HepG2 (cell line): ENCODE results near the gene SFTA2.

ENCODE experiments used
- ATF7 ChIP-seq, 2 experiments: fragments of 450-650 bp in 1 of 2; sonication (generic) in 1 of 2; formaldehyde crosslinking in 1 of 2; IDR thresholded peaks; 2 replicates each; pipeline versions ENCODE4 v1.4.0 to v1.6.1; 2016 to 2020; ENCODE audit warnings: antibody characterized with exemption in 1 of 2, mild to moderate bottlenecking in 1 of 2, missing genetic modification reagents in 1 of 2
- NFIC ChIP-seq: IDR thresholded peaks from 2 replicates; pipeline ENCODE4 v1.6.1; 2012; ENCODE audit warnings: mild to moderate bottlenecking, low read length, inconsistent platforms
- NFKB2 ChIP-seq: sonication (generic); formaldehyde crosslinking; IDR thresholded peaks from 2 replicates; pipeline ENCODE4 v1.4.0; 2020; ENCODE audit warnings: missing genetic modification reagents, borderline replicate concordance
- POLR2A ChIP-seq, 2 experiments: IDR thresholded peaks; 2 replicates each; pipeline ENCODE4 v1.6.1; 2011; ENCODE audit warnings: low read depth in 2 of 2, low read length in 2 of 2, mild to moderate bottlenecking in 1 of 2, moderate library complexity in 1 of 2; ENCODE audit not compliant: insufficient read depth in 1 of 2
- SMAD3 ChIP-seq: sonication (generic); formaldehyde crosslinking; IDR thresholded peaks from 2 replicates; pipeline ENCODE4 v1.4.0; 2020; ENCODE audit warnings: missing genetic modification reagents
- TRIM24 ChIP-seq: sonication (generic); formaldehyde crosslinking; IDR thresholded peaks from 2 replicates; pipeline ENCODE4 v1.8.0; 2022; ENCODE audit warnings: mild to moderate bottlenecking, missing genetic modification reagents
- ZNF281 ChIP-seq: sonication (generic); formaldehyde crosslinking; IDR thresholded peaks from 2 replicates; pipeline ENCODE4 v1.4.0; 2020; ENCODE audit warnings: missing genetic modification reagents, borderline replicate concordance

GRCh38 chr6:30891450-30891723 lies 40.6 kb downstream of the SFTA2 start:
- TF ChIP-seq SMAD3 (CRISPR knock-in tag), result no peak
- no peak for TF ChIP-seq ZNF281
- no peak for TF ChIP-seq NFKB2 (CRISPR knock-in tag)
- no peak for TF ChIP-seq NFIC
- no peak for TF ChIP-seq POLR2A (IDR thresholded peaks at IDR 0.05; ENCODE audit: insufficient read depth in 1 of 2, low read depth in 2 of 2, low read length in 2 of 2)
- TF ChIP-seq ATF7 (IDR thresholded peaks at IDR 0.05), result no peak
- no peak for TF ChIP-seq ATF7 (CRISPR knock-in tag; IDR thresholded peaks at IDR 0.05)
- TF ChIP-seq TRIM24, result no peak
